HepG2 (cell line): Measurements from ENCODE around the gene TIMP3. TPM values are rescaled to one million over a fixed set of nuclear protein-coding genes. Genes with fewer than 3 reads are reported as not detected.

ENCODE experiments used
- ASH2L ChIP-seq: fragments of 300-600, 200-600 bp; sonication (generic); IDR thresholded peaks from 2 replicates; pipeline ENCODE4 v1.7.0; 2017; ENCODE audit warnings: low read depth, mild to moderate bottlenecking, moderate library complexity, mixed read lengths, low read length; ENCODE audit not compliant: insufficient read length
- CAMTA2 ChIP-seq: sonication (generic); formaldehyde crosslinking; IDR thresholded peaks from 2 replicates; pipeline ENCODE4 v1.4.0; 2020; ENCODE audit warnings: mild to moderate bottlenecking, missing genetic modification reagents, borderline replicate concordance
- FOSL2 ChIP-seq: sonication (generic); formaldehyde crosslinking; IDR thresholded peaks from 2 replicates; pipeline ENCODE4 v1.4.0; 2020; ENCODE audit warnings: missing genetic modification reagents
- FOXM1 ChIP-seq: sonication (generic); formaldehyde crosslinking; IDR thresholded peaks from 2 replicates; pipeline ENCODE4 v1.5.0; 2020; ENCODE audit warnings: missing genetic modification reagents
- IRF1 ChIP-seq: sonication (generic); formaldehyde crosslinking; IDR thresholded peaks from 2 replicates; pipeline ENCODE4 v1.4.0; 2020; ENCODE audit warnings: low read depth, mild to moderate bottlenecking, missing genetic modification reagents
- NFKB2 ChIP-seq: sonication (generic); formaldehyde crosslinking; IDR thresholded peaks from 2 replicates; pipeline ENCODE4 v1.4.0; 2020; ENCODE audit warnings: missing genetic modification reagents, borderline replicate concordance
- PBX3 ChIP-seq: sonication (generic); formaldehyde crosslinking; IDR thresholded peaks from 2 replicates; pipeline ENCODE4 v1.8.1; 2023; ENCODE audit warnings: missing genetic modification reagents, inconsistent platforms, borderline replicate concordance
- TGIF2 ChIP-seq: IDR thresholded peaks from 2 replicates; pipeline ENCODE4 v1.6.1; 2016; ENCODE audit warnings: control low read depth, missing compliant biosample characterization
- ZBTB49 ChIP-seq: sonication (generic); formaldehyde crosslinking; IDR thresholded peaks from 2 replicates; pipeline ENCODE4 v1.4.0; 2020; ENCODE audit warnings: missing genetic modification reagents, borderline replicate concordance
- ZFP36L2 ChIP-seq: sonication (generic); formaldehyde crosslinking; IDR thresholded peaks from 2 replicates; pipeline ENCODE4 v1.4.0; 2020; ENCODE audit warnings: missing genetic modification reagents
- ZMYM4 ChIP-seq: sonication (generic); formaldehyde crosslinking; IDR thresholded peaks from 2 replicates; pipeline ENCODE4 v1.8.1; 2023; ENCODE audit warnings: mild to moderate bottlenecking, missing genetic modification reagents
- ZNF331 ChIP-seq: sonication (generic); formaldehyde crosslinking; IDR thresholded peaks from 2 replicates; pipeline ENCODE4 v1.4.0; 2020; ENCODE audit warnings: missing genetic modification reagents
- ZNF407 ChIP-seq: sonication (generic); formaldehyde crosslinking; IDR thresholded peaks from one replicate; pipeline ENCODE4 v1.5.1; 2020; ENCODE audit warnings: mild to moderate bottlenecking, missing genetic modification reagents; ENCODE audit errors: not compliant biosample characterization
- ZNF44 ChIP-seq: sonication (generic); formaldehyde crosslinking; IDR thresholded peaks from 2 replicates; pipeline ENCODE4 v1.5.1; 2020; ENCODE audit warnings: mild to moderate bottlenecking, missing genetic modification reagents
- ZNF614 ChIP-seq: IDR thresholded peaks from 2 replicates; pipeline ENCODE4 v1.6.1; 2018; ENCODE audit warnings: missing biosample characterization, missing genetic modification reagents, inconsistent platforms, borderline replicate concordance
- ZSCAN5A ChIP-seq: sonication (generic); formaldehyde crosslinking; IDR thresholded peaks from 2 replicates; pipeline ENCODE4 v1.8.0; 2022; ENCODE audit warnings: mild to moderate bottlenecking, missing genetic modification reagents, borderline replicate concordance
- polyA plus RNA-seq, 8 experiments: library from polyadenylated mRNA; depleted of rRNA in 3 of 8; stranded (reverse) in 7 of 8; unstranded in 1 of 8; fragments of >200 nt; fragmentation: Illumina TruSeq in 4 of 8; extraction: Trizol in 4 of 8; gene quantifications; 2 replicates each; pipeline versions ENCODE4 v1.2.1 to v1.2.3, GENCODE V29; 2011 to 2016; ENCODE audit warnings: low read depth in 4 of 8, missing spikeins in 1 of 8, mixed read lengths in 1 of 8; ENCODE audit not compliant: insufficient read depth in 1 of 8
- total RNA-seq, 5 experiments: library from RNA; depleted of rRNA; stranded (reverse); fragments of >200 nt; fragmentation: Illumina TruSeq; extraction: Trizol; gene quantifications; 2 replicates each; pipeline ENCODE4 v1.2.3, GENCODE V29; 2016; ENCODE audit warnings: low read depth in 1 of 5

The TIMP3 gene
- total and polyA plus RNA-seq, 2 of the 13 experiments (the other 11 are each of a cell fraction or from before 2014, with no cell fraction given), result 57.3 to 86.6 TPM

GRCh38 chr22:32775957-32776356 lies 25.5 kb upstream of the TIMP3 start (continued):
- no peak for TF ChIP-seq ZSCAN5A (CRISPR knock-in tag)
- TF ChIP-seq FOXM1 (CRISPR knock-in tag), result no peak
- TF ChIP-seq ZFP36L2 (CRISPR knock-in tag), result no peak
- TF ChIP-seq ZNF331 (CRISPR knock-in tag), result peak; percentile 28; the same call in 1 of the 2 replicates
- no peak for TF ChIP-seq TGIF2 (CRISPR knock-in tag)
- TF ChIP-seq ZNF44 (CRISPR knock-in tag), result no peak
- no peak for TF ChIP-seq NFKB2
- TF ChIP-seq ZMYM4 (CRISPR knock-in tag), result peak; percentile 34; the same call in 1 of the 2 replicates
- TF ChIP-seq ZNF407 (CRISPR knock-in tag), result no peak
- TF ChIP-seq FOSL2 (CRISPR knock-in tag), result peak; percentile 63
- peak; percentile 58; the same call in 1 of the 2 replicates for TF ChIP-seq ZNF614 (CRISPR knock-in tag)
- TF ChIP-seq ASH2L, result no peak
- TF ChIP-seq ZBTB49 (CRISPR knock-in tag), result no peak
- TF ChIP-seq PBX3 (CRISPR knock-in tag), result no peak
- TF ChIP-seq IRF1 (CRISPR knock-in tag), result no peak
- TF ChIP-seq CAMTA2, result no peak
